Astrocyte of the spinal cord (primary cell): Measurements from ENCODE around the gene NME4.
"Not testable (repeated sequence)": the region's sequence is repeated elsewhere in the genome, so short reads cannot be mapped to it uniquely, and the experiment has no call there.

Experiments used
- DNase-seq: peaks from one replicate; pipeline ENCODE4 v3.0.0; 2011; ENCODE audit warnings: low read depth, low spot score
- H3K4me3 ChIP-seq: 2 replicates; pipeline ENCODE4 v1.5.1; 2011; ENCODE audit warnings: low read depth, mild to moderate bottlenecking, low read length, moderate library complexity
- in situ Hi-C: cut with HindIII; loops from 2 replicates; pipeline ENCODE4 v1.10.0; 2017; ENCODE audit warnings: low sequenced_read_pairs
- TF ChIP-seq, protein P1 (sequence below): IDR thresholded peaks from 2 replicates; pipeline ENCODE4 v1.5.1; 2012; ENCODE audit warnings: low read depth, mild to moderate bottlenecking, low read length, inconsistent platforms

NME4 gene

DNA sequence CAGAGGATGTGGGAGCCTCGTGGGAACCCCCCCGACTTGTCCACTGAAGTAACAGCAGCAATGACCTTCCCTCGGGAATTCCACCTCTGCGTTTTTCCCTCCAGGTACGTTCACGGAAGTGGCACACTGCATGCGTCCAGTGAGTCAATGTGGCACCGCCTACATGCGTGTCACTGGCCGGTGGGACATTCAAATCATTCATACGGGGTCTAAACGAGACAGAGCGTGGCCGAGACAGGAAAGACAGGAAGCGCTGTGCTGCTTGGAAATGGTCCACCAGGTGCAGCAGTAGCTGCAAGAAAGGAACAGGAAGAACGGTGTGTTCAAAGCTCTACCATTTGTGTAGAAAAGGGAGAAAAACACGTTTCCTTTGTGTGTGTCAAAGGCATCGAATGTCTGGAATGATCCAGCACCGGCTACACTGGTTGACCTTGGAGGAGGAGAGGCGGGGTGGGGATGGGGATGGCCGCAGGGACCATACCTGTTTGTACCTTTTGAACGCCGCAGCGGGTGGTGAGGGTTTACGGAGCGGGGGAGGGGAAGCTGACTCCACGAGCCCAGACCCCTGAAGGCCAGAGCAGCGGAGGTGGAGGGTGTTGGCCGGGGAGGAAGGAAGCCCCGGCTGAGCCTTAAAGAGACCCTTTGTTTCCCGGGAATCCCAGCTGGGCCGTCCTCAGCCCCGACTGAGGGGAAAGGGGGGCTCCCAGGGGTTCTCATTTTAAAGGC, 13.5 kb upstream of the NME4 start:
- H3K4me3 ChIP-seq: no peak overlapping the region
- DNase-seq: no peak
- in situ Hi-C loops: no loop called here
- TF ChIP-seq, protein P1, sequence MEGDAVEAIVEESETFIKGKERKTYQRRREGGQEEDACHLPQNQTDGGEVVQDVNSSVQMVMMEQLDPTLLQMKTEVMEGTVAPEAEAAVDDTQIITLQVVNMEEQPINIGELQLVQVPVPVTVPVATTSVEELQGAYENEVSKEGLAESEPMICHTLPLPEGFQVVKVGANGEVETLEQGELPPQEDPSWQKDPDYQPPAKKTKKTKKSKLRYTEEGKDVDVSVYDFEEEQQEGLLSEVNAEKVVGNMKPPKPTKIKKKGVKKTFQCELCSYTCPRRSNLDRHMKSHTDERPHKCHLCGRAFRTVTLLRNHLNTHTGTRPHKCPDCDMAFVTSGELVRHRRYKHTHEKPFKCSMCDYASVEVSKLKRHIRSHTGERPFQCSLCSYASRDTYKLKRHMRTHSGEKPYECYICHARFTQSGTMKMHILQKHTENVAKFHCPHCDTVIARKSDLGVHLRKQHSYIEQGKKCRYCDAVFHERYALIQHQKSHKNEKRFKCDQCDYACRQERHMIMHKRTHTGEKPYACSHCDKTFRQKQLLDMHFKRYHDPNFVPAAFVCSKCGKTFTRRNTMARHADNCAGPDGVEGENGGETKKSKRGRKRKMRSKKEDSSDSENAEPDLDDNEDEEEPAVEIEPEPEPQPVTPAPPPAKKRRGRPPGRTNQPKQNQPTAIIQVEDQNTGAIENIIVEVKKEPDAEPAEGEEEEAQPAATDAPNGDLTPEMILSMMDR: no peak

DNA sequence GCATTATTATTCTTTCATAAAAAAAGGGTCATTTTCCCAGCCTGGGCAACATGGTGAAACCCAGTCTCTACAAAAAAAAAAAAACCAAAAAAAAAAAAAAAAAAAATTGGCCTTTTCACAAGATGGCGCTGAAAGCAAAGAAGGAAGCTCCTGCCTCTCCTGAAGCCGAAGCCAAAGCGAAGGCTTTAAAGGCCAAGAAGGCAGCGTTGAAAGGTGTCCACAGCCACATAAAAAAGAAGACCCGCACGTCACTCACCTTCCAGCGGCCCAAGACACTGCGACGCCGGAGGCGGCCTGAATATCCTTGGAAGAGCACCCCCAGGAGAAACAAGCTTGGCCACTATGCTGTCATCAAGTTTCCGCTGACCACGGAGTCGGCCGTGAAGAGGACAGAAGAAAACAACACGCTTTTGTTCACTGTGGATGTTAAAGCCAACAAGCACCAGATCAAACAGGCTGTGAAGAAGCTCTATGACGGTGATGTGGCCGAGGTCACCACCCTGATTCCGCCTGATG, 10.3 kb upstream of the NME4 start:
- in situ Hi-C loops: no loop called here
- TF ChIP-seq, protein P1: no peak
- no peak for DNase-seq
- no peak overlapping the region for H3K4me3 ChIP-seq

DNA sequence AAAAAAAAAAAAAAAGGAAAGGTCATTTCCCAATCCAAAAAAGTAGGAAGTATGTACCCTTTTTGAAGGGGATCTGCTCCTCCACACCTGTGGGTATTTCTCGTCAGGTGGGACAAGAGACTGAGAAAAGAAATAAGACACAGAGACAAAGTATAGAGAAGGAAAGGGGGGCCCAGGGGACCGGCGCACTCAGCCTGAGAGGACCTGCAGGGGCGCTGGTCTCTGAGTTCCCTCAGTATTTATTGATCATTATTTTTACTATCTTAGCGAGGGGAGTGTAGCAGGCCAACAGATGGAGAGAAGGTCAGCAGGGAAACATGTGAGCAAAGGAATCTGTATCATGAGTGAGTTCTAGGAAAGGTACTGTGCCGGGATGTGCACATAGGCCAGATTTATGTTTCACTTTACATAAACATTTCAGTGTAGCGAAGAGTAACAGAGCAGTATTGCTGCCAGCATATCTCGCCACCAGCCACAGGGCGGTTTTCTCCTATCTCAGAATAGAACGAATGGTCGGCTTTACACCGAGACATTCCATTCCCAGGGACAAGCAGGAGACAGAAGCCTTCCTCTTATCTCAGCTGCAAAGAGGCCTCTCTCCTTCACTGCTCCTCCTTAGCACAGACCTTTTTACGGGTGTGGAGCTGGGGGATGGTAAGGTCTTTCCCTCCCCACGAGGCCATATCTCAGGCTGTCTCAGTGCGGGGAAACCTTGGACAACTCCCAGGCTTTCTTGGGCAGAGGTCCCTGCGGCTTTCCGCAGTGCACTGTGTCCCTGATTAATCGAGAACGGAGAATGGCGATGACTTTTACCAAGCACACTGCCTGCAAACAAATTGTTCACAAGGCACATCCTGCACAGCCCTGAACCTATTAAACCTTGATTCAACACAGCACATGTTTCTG, 9.0 kb upstream of the NME4 start:
- H3K4me3 ChIP-seq, in situ Hi-C loops: not testable (repeated sequence)
- DNase-seq: peak; percentile 40

DNA sequence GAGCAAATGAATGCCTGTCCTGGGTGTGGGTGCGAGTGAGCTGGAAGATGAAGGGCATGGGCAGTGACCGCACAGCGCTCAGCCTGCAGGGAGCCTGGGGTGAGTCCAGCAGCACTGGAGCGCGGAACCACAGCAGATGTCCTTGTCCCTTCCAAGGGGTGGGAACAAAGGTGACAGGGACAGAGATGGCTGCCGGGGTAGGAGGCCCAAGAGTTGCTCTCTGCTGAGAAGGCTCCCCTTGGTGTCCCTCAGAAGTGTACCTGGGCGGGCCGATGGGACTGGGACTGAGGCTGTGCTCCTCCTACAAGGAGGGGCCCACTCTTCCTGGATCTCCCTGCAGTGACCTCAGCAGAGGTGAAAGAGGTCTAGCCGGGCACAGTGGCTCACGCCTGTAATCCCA, 7.6 kb upstream of the NME4 start:
- in situ Hi-C loops: no loop called here
- TF ChIP-seq, protein P1: no peak
- no peak for DNase-seq
- H3K4me3 ChIP-seq: no peak overlapping the region

DNA sequence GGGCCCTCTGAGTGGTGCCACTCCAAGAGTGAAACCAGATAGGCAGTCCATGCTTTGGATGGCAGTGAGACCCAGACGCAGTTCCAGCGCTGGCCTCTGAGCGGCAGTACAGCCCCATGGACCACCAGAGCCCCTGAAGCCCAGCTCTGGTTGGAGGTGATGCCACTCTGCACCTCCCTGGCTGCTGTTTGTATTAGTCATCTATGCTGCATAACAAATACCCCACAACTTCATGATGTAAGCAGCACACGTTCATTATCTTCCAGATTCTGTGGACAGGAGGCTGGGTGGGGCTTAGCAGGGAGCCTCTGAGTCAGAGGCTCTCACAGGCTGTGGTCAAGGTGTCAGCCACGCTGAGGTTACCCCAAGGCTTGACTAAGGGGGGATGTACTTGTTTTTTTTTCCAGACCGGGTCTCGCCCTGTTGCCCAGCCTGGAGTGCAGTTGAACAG, 5.1 kb upstream of the NME4 start:
- DNase-seq: peak; percentile 85
- in situ Hi-C loops: no loop called here
- no peak overlapping the region for H3K4me3 ChIP-seq
- TF ChIP-seq, protein P1: peak; percentile 90

GRCh38 chr16:392450-393030, 4.5 kb upstream of the NME4 start:
- TF ChIP-seq, protein P1: no peak

More at GRCh38 chr16:392450-393030, 4.5 kb upstream of the NME4 start:
- DNase-seq: no peak
- in situ Hi-C loops: no loop called here
- no peak overlapping the region for H3K4me3 ChIP-seq
